K562 (cell line): ENCODE results near the gene LZTR1. TPM values are rescaled to one million over a fixed set of nuclear protein-coding genes. Genes with fewer than 3 reads are reported as not detected.

Experiments used
- BRD4 ChIP-seq: fragments of 200-600 bp; sonication (generic); IDR thresholded peaks from 2 replicates; pipeline ENCODE4 v1.6.1; 2017; ENCODE audit warnings: inconsistent platforms
- CHD4 ChIP-seq: fragments of 200-600 bp; sonication (generic); IDR thresholded peaks from 3 replicates; pipeline ENCODE4 v1.6.1; 2012; ENCODE audit warnings: low read depth, mild to moderate bottlenecking, mixed read lengths, low read length, inconsistent platforms; ENCODE audit not compliant: insufficient read depth, insufficient replicate concordance, poor library complexity, severe bottlenecking
- CREB5 ChIP-seq: fragments of 250-450 bp; sonication (Bioruptor Pico); IDR thresholded peaks from 2 replicates; pipeline ENCODE4 v1.5.0; 2020; ENCODE audit warnings: mild to moderate bottlenecking
- GABPA ChIP-seq: fragments of 200-800 bp; sonication (Bioruptor generic); conservative IDR thresholded peaks from 2 replicates; pipeline ENCODE4 v1.6.1; 2016; ENCODE audit warnings: low read depth, missing genetic modification characterization, missing compliant biosample characterization
- HDAC1 ChIP-seq, 2 experiments: fragments of 450-650 bp; IDR thresholded peaks; 2 replicates each; pipeline ENCODE4 v1.6.1; 2016 to 2017; ENCODE audit warnings: inconsistent platforms in 1 of 2, mild to moderate bottlenecking in 1 of 2, moderate library complexity in 1 of 2
- HMBOX1 ChIP-seq: sonication (generic); IDR thresholded peaks from 2 replicates; pipeline ENCODE4 v1.6.1; 2016
- HMGXB4 ChIP-seq: sonication (generic); formaldehyde crosslinking; IDR thresholded peaks from 2 replicates; pipeline ENCODE4 v1.8.1; 2023; ENCODE audit warnings: mild to moderate bottlenecking, missing genetic modification reagents
- LARP7 ChIP-seq: fragments of 450-650 bp; IDR thresholded peaks from 2 replicates; pipeline ENCODE4 v1.6.1; 2016
- RERE ChIP-seq: sonication (generic); formaldehyde crosslinking; IDR thresholded peaks from 2 replicates; pipeline ENCODE4 v1.8.0; 2023; ENCODE audit warnings: missing genetic modification reagents, mild to moderate bottlenecking, borderline replicate concordance
- ZBTB12 ChIP-seq: fragments of 250-450 bp; sonication (Bioruptor Pico); IDR thresholded peaks from 2 replicates; pipeline ENCODE4 v1.4.0; 2020
- ZNF584 ChIP-seq: fragments of 200-800 bp; sonication (Bioruptor generic); IDR thresholded peaks from 2 replicates; pipeline ENCODE4 v1.6.1; 2016; ENCODE audit warnings: low read depth, mild to moderate bottlenecking, missing genetic modification characterization, missing compliant biosample characterization
- ZNF639 ChIP-seq, 2 experiments: fragments of 200-800 bp in 1 of 2; sonication (Bioruptor generic) in 1 of 2; sonication (generic) in 1 of 2; formaldehyde crosslinking in 1 of 2; IDR thresholded peaks in 1 of 2; conservative IDR thresholded peaks in 1 of 2; 2 replicates each; pipeline versions ENCODE4 v1.5.0 to v1.6.1; 2016 to 2020; ENCODE audit warnings: missing compliant biosample characterization in 1 of 2, missing genetic modification characterization in 1 of 2, missing genetic modification reagents in 1 of 2
- polyA plus RNA-seq, 8 experiments: library from polyadenylated mRNA; depleted of rRNA in 4 of 8; stranded (reverse) in 5 of 8; unstranded in 3 of 8; fragments of >200 nt; fragmentation: Nextera tagmentation in 2 of 8; fragmentation: Illumina TruSeq in 1 of 8; extraction: Ambion mirVana in 2 of 8; extraction: Trizol in 1 of 8; gene quantifications; 2 replicates each; pipeline versions ENCODE4 v1.2.1 to v1.2.3, GENCODE V29; 2011 to 2014; ENCODE audit warnings: inconsistent platforms in 1 of 8, missing spikeins in 1 of 8
- total RNA-seq, 7 experiments: library from RNA; depleted of rRNA in 6 of 7; stranded (reverse); fragments of >200 nt in 6 of 7; fragmentation: Illumina TruSeq in 2 of 7; extraction: Trizol in 2 of 7; gene quantifications; 2 replicates each; pipeline versions ENCODE4 v1.2.1 to v1.2.3, GENCODE V29; 2011 to 2021; ENCODE audit warnings: low replicate concordance in 1 of 7

The LZTR1 gene
- total and polyA plus RNA-seq, 9 of the 15 experiments (the other 6 are each of a cell fraction or from before 2014, with no cell fraction given): 2.2 to 135 (median 63.0) TPM

GRCh38 chr22:21014202-21014725, 32.2 kb downstream of the LZTR1 start (continued):
- TF ChIP-seq RERE (CRISPR knock-in tag) (no peak), CREB5 (CRISPR knock-in tag) (peak; percentile 88; the same call in 1 of the 2 replicates), LARP7 (no peak), ZNF584 (CRISPR knock-in tag) (no peak), BRD4 (no peak), CHD4 (no peak), HMGXB4 (CRISPR knock-in tag) (peak; percentile 87), ZBTB12 (peak; percentile 74), ZNF639 (CRISPR knock-in tag; conservative IDR thresholded peaks at IDR 0.05 in 1 of 2, IDR thresholded peaks at IDR 0.05 in 1 of 2) (no peak), HMBOX1 (no peak), HDAC1 (IDR thresholded peaks at IDR 0.05) (no peak), GABPA (tag) (no peak)
